ENCODE results near the gene RASGRF1.

Gene RASGRF1

DNA sequence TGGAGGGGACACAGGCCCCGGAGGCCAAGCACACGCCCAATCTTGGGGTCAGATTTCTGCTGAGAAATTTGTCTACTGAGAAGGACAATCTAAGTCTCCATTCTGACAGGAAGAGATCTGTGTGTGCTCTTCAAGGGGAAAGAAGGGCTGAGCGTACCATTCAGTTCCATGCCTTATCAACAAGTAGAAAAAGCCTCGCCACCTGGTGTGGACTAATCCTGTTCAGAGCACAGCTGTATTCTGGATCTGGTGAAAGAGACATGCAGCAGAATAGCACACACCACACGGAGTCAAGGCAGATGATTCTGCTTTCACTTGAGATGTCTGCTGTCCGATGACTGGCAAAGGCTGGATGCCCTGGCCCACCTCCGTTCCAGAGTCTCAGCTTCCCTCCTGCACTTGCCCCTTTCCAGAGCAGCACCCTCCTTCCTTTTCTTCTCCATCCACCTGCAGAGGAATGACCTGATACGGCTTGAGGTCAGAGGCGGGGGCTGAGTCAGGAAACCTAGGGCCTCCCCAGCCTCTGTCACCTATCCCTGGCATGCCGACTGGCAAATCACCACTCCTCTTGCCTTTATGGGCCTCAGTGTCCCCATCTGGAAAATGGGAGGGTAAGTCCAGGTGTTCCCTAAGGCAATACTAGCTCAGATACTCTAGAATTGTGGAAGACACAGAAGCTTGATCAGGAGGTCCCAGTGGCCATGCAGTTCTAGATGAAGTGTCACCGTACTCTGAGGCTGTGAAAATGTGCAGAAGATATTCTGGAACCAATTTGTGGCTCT is 108.9 kb downstream of the RASGRF1 start:
- DNase-seq = peak; percentile 4

DNA sequence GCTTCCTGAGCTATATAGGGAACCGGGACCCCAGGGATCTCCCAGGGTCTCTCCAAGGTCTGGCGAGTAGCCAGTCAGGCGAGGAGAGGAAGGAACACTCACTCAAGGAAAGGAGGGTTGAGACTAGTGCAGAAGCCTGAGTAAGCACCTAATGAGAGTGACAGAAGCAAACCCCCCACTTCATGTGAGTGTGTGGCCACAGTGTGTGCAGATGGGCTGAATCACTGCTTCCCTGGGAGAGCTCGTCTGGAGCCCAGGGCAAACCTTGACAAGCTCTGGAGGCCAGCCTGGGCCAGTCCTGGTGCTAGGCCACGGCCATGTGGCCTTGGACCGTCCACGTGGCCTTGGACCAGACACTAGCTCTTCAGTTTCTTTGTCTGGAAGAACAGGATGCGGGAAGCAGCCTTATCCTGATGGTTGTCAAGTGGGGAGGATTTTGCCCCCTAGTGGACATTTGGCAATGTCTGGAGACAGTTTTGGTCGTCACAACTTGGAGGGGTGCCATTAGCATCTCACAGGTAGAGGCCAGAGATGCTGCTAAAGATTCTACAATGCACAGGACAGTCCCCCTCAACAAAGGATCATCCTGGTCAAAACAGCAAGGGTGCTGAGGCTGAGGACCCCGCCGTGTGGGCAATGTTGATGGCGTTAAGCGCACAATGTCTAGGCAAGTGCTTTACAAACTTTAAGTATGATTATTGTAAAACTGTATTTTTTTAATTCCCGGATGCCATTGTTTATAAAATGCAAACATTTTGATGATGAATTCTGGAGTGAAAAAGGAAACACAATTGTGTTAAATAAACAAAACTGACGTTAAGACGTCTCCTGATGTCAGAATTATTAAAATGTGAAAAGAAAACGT is 110.9 kb downstream of the RASGRF1 start:
- DNase-seq = peak; percentile 81

- DNase-seq = no peak
Measured at GRCh38 chr15:78978601-78979179, 111.9 kb downstream of the RASGRF1 start.

GRCh38 chr15:78977591-78978347 is 112.8 kb downstream of the RASGRF1 start:
- DNase-seq = no peak

- DNase-seq = no peak
Measured at GRCh38 chr15:78977091-78977571, 113.4 kb downstream of the RASGRF1 start.

DNA sequence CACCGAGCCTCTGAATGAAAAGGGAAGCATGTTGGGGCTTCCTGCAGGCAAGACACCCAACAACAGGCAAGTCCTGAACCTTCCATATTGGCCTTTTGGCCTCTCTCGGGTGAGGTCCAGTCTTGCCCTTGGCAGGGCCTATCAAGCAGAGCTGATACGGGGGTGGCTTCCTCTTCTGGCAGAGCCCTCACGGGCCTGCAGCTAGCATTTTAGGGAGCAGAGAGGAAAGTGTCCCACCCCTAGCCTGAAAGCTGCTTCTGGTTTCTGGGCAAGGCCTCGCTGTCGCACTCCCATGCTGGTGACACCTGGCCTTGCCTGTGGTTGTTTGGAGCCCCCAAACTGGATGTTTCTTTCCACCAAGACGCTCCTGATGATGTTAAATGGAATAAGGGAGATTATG is 113.9 kb downstream of the RASGRF1 start:
- DNase-seq = no peak

DNA sequence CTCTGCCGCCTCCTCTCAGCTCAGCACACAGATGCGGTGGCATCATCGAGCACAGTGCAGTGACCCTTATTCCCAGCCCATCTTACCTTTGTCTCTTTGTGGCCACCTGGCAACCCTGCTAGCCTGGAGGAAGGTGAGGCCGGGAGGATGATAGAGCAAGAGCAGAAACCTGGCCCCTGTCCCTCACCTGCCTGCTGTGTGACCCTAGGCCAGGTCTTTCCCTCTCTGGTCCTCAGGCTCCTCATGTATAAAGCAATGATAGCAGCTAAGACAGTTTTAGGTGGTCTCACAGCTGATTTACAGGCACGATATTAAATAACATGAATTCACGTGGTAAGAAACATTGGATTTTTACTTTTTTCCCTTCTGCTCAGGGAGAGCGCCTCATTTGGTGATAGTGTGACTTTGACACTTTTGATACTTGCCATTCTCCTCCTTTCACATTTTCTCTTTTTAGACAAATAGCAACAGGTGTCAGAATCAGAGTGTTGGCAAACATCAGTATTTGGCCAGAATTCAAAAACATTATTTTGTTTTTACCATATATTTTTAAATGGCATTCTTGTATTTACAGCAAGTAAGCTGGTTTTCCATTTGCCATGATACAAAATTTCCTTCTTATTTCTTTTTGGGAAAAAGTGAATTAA is 116.2 kb downstream of the RASGRF1 start:
- DNase-seq = no peak

GRCh38 chr15:78969687-78970349 is 120.8 kb downstream of the RASGRF1 start:
- no peak for DNase-seq

- no peak for DNase-seq
Measured at GRCh38 chr15:78968539-78969271, 121.9 kb downstream of the RASGRF1 start.

DNA sequence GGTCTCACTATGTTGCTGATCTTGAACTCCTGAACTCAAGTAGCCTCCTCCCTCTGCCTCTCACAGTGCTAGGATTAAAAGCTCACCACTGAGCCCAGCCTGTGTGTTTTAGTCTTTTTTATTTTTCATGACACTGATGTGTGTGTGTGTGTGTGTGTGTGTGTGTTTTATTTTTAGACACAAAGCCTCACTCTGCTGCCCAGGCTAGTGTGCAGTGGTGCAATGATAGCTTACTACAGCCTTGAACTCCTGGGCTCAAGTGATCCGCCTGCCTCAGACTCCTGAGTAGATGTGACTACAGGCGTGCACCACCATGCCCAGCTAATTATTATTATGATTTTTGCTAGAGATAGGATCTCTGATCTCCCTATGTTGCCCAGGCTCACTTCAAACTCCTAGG is 122.5 kb downstream of the RASGRF1 start:
- no peak for DNase-seq

DNA sequence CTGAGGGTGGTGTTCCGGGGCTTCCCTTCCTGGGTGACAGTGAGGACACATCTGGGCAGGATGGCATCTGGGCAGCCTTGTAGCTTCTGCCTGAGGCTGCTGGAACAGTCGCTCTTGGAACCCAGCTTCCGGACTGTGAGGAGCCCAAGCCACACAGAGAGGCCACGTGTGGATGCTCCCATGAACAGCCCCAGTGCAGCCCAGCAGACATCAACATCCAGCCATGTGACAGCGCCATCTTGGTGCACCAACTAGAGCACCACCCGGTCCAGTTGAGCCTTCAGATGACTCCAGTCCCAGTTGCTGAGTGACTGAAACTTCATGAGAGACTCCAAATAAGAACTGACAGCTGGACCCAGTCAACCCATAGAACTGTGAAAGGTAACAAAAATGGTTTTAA is 130.3 kb downstream of the RASGRF1 start:
- DNase-seq = no peak

GRCh38 chr15:78959360-78959759 is 131.2 kb downstream of the RASGRF1 start:
- DNase-seq = no peak

- DNase-seq = no peak
Measured at GRCh38 chr15:78957416-78958093, 133.0 kb downstream of the RASGRF1 start.

- DNase-seq = no peak
Measured at GRCh38 chr15:78956937-78957336, 133.6 kb downstream of the RASGRF1 start.

DNA sequence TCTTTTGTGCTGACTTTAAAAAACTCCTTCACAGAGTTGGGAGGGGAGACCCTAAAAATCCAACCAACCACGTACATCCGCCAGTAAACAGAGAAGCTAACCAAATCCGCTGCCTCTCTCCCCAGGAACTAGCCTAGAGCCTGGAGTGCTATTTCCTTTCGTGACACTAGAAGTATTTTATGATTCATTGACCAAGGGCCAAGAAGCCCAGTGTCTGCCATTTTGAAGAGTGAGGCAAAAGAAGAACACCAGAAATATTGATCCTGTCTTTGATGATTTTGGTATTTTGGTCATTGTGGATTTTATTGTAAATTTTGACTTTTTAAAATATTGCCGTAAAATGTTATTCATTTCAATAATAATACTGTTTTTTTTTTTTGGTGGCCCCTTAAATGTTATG is 135.2 kb downstream of the RASGRF1 start:
- no peak for DNase-seq

DNA sequence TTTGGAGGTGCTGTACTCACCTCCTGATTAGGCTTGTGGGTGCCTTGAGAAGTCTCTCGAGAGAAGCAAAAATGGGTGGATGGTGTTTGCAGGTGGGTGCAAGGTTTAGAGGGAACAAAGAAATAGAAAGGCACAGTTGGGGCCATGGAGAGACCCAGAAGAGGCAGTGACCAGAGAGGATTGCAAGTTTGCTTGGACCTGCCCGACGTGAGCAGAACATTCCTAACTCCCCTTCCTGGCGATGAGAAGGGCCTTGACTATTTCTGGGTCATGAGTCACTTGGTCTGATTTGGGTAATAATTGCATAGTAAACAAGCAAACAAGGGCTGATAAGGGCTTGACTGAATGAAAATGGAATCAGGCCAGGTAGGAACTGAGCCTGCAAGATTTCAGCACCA is 138.7 kb downstream of the RASGRF1 start:
- no peak for DNase-seq

DNA sequence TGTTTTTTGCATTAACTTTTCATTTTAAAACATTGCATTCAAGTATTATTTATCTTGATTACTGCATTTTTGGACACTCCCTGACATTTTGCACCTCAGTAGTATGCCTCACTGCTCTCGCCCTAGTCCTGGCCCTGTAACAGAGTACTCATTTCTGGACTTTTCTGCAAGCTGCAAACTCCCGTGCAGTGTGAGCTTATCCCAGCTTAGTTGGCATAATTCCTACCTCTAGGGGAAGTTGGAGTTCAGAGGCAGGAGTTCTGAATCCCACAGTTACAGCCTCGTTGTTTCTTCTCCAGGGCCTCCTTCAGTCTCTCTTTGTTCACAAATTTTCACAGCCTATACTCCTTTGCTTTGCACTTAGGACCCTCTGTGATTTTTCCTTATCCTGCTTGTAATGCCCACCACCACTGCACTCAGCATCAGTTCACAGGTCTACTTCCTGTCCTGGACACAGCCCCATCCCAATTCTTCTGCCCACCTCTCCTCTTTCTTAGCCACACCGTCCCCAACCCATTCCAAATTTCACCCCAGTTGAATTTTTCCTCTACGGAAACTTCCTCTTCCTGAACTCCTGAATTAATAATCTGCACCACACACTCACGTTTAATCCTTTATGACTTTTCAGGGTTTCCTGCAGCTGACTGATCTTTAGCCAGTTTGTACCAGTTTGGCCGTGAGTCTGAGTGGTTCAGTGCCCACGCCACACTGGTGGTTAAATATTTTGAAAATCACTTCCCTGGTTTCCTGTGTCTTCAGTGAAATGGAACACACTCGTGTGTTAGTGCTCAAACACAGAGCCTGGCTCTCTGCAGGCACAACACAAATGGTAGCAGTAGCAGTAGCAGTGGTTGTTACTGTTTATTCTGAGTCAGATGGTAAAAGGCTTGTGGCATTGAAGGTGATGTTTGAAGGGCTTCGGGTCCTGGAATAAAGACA is 139.4 kb downstream of the RASGRF1 start:
- DNase-seq = no peak

GRCh38 chr15:78950343-78950742 is 140.2 kb downstream of the RASGRF1 start:
- no peak for DNase-seq

- DNase-seq = no peak
Measured at GRCh38 chr15:78949461-78949860, 141.1 kb downstream of the RASGRF1 start.
